Measurements from ENCODE around the gene GIT1. TPM values are rescaled to one million over a fixed set of nuclear protein-coding genes. Genes with fewer than 3 reads are reported as not detected.

The GIT1 gene
- total and polyA plus RNA-seq, 2 of the 13 experiments (the other 11 are each of a cell fraction or from before 2014, with no cell fraction given) = 14.2 to 30.8 TPM

DNA sequence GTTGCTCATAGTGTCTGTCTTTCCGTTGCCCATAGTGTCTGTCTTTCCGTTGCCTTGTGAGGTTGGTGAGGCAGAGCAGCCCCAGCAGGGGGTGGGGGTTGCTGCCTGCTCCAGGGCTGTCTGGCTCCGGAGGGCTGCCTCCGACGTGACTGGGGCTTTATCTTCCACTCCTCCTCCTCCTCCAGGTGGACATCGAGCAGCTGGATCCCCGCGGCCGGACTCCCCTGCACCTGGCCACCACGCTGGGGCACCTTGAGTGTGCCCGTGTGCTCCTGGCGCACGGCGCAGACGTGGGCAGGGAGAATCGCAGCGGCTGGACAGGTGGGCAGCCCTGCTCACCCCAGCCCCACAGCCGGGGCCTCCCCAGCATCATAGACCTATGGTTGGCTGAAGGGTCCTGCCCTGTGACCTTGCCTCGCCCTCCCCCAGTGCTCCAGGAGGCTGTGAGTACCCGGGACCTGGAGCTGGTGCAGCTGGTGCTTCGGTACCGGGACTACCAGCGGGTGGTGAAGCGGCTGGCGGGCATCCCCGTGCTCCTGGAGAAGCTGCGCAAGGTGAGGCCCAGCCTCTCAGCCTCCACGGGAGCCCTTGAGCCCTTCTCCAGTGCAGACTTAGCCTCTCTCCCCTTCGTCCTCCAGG is 18.2 kb upstream of the GIT1 start (continued):
- TF ChIP-seq, protein P1, sequence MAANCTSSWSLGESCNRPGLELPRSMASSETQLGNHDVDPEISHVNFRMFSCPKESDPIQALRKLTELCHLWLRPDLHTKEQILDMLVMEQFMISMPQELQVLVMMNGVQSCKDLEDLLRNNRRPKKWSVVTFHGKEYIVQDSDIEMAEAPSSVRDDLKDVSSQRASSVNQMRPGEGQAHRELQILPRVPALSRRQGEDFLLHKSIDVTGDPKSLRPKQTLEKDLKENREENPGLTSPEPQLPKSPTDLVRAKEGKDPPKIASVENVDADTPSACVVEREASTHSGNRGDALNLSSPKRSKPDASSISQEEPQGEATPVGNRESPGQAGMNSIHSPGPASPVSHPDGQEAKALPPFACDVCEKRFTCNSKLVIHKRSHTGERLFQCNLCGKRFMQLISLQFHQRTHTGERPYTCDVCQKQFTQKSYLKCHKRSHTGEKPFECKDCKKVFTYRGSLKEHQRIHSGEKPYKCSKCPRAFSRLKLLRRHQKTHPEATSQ (CRISPR knock-in tag; IDR thresholded peaks at IDR 0.05; ENCODE audit: borderline replicate concordance) = no peak
- no peak for TF ChIP-seq GATAD2A (CRISPR knock-in tag; IDR thresholded peaks at IDR 0.05)

DNA sequence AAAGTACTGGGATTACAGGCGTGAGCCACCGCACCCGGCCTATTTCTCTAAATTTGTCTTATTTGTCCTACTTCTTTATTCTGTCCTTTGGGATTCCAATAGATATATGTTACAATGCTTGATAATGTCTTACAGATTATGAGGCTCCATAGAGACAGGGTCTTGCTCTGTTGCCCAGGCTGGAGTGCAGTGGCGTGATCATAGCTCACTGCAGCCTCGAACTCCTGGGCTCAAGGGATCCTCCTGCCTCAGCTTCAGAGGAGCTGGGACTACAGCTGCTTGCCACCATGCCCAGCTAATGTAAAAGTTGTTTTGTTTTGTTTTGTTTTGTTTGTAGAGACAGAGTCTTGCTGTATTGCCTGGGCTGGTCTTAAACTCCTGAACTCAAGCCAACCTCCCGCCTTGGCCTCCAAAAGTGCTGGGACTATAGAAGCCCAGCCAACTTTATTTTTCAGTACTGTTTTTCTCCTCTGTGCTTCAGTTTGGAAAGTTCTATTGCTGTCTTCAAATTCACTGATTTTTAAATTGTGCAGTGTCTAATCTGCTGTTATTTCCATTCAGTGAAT is 13.7 kb upstream of the GIT1 start:
- no peak for ATAC-seq
- no peaks in the 10 kb centered on the region for H4K20me1 ChIP-seq (ENCODE audit: insufficient read depth, low read length)
- FAIRE-seq = no peak
- H3K4me3 ChIP-seq (replicated peaks in 1 of 3; ENCODE audit: insufficient read depth in 1 of 3, low read depth in 2 of 3, low read length in 3 of 3) = no peak overlapping the region
- H3K4me2 ChIP-seq (ENCODE audit: low read depth, low read length) = no peak overlapping the region
- 77% methylated on average over 6 of the region's 6 CpGs for WGBS (ENCODE audit: low lambda C conversion rate)
- TF ChIP-seq ZNF337 (CRISPR knock-in tag; IDR thresholded peaks at IDR 0.05; ENCODE audit: borderline replicate concordance, low read depth) = no peak
- TF ChIP-seq, protein P2, sequence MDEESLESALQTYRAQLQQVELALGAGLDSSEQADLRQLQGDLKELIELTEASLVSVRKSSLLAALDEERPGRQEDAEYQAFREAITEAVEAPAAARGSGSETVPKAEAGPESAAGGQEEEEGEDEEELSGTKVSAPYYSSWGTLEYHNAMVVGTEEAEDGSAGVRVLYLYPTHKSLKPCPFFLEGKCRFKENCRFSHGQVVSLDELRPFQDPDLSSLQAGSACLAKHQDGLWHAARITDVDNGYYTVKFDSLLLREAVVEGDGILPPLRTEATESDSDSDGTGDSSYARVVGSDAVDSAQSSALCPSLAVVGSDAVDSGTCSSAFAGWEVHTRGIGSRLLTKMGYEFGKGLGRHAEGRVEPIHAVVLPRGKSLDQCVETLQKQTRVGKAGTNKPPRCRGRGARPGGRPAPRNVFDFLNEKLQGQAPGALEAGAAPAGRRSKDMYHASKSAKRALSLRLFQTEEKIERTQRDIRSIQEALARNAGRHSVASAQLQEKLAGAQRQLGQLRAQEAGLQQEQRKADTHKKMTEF (CRISPR knock-in tag; IDR thresholded peaks at IDR 0.05) = no peak
- no peak for TF ChIP-seq REXO4 (CRISPR knock-in tag; IDR thresholded peaks at IDR 0.05; ENCODE audit: borderline replicate concordance)
- TF ChIP-seq ZNF672 (CRISPR knock-in tag; IDR thresholded peaks at IDR 0.05) = no peak
- TF ChIP-seq, protein P3, sequence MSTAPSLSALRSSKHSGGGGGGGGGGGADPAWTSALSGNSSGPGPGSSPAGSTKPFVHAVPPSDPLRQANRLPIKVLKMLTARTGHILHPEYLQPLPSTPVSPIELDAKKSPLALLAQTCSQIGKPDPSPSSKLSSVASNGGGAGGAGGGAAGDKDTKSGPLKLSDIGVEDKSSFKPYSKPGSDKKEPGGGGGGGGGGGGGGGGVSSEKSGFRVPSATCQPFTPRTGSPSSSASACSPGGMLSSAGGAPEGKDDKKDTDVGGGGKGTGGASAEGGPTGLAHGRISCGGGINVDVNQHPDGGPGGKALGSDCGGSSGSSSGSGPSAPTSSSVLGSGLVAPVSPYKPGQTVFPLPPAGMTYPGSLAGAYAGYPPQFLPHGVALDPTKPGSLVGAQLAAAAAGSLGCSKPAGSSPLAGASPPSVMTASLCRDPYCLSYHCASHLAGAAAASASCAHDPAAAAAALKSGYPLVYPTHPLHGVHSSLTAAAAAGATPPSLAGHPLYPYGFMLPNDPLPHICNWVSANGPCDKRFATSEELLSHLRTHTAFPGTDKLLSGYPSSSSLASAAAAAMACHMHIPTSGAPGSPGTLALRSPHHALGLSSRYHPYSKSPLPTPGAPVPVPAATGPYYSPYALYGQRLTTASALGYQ (CRISPR knock-in tag; IDR thresholded peaks at IDR 0.05) = no peak
- no peak for TF ChIP-seq ARID2 (CRISPR knock-in tag; IDR thresholded peaks at IDR 0.05; ENCODE audit: borderline replicate concordance)
- TF ChIP-seq ZNF737 (CRISPR knock-in tag; IDR thresholded peaks at IDR 0.05; ENCODE audit: borderline replicate concordance) = no peak
- no peak for TF ChIP-seq NFYC (CRISPR knock-in tag; IDR thresholded peaks at IDR 0.05)
- BruUV-seq (replicated peaks) = no TSS peak
- ChIA-PET POLR2A (no interaction called here), CTCF (ENCODE audit: low intra/inter-chr PET ratio, low total read pairs) (no interaction called here)
- peaks cover 4 to 7% of the 10 kb centered on the region in 2 experiments; a peak in 3 of 5 replicates for H3K27me3 ChIP-seq (ENCODE audit: control insufficient read depth in 1 of 2, insufficient read depth in 2 of 2, low read length in 2 of 2)
- DNase-seq (ENCODE audit: low spot score) = no peak
- H2AFZ ChIP-seq (ENCODE audit: low read length) = no peak overlapping the region
- no peaks in the 10 kb centered on the region for H3K9me3 ChIP-seq (ENCODE audit: low read length)
- H3K79me2 ChIP-seq (ENCODE audit: insufficient read depth, low read length) = no peaks in the 10 kb centered on the region
- H3K9ac ChIP-seq (ENCODE audit: insufficient read depth, low read depth, low read length) = no peak overlapping the region
- intact Hi-C loops (cut with micrococcal nuclease; ENCODE audit: unreplicated experiment) (no loop called here), in situ Hi-C loops (cut with HindIII; ENCODE audit: extremely low pct_ligation_motif_present, low pct_unique_long_range_greater_than_20kb) (no loop called here)
- H3K4me1 ChIP-seq (ENCODE audit: insufficient read depth, low read length) = 0 out of 2 replicates have a peak, but pooled peaks cover 8% of the 10 kb centered on the region
- H3K27ac ChIP-seq (ENCODE audit: extremely low read length, insufficient read depth, low read length) = no peak overlapping the region
- H3K36me3 ChIP-seq (replicated peaks in 1 of 2; ENCODE audit: control insufficient read depth in 1 of 2, insufficient read depth in 2 of 2, low read length in 2 of 2) = no peaks in the 10 kb centered on the region
